Central memory CD8-positive, alpha-beta T cell (primary cell): Measurements from ENCODE around the gene CXCR4.

ENCODE experiments used
- ATAC-seq: fragments of 150-1000 bp; cut with Tn5 transposase; replicated peaks from 2 replicates; pipeline ENCODE4 v1.10.0; 2022; ENCODE audit warnings: mild to moderate bottlenecking, moderate FRiP score, moderate number of reproducible peaks; ENCODE audit not compliant: poor library complexity, severe bottlenecking; ENCODE audit errors: extremely low read depth
- DNase-seq, 2 donors: peaks; one replicate each; pipeline ENCODE4 v3.0.0; 2021; ENCODE audit warnings: low spot score in 2 of 2
- H3K27ac Mint-ChIP-seq: one replicate; pipeline ENCODE4 v1.8.0; 2022; ENCODE audit warnings: low read depth, mild to moderate bottlenecking, moderate library complexity, mixed read lengths
- H3K27me3 Mint-ChIP-seq: one replicate; pipeline ENCODE4 v1.8.0; 2022; ENCODE audit warnings: mixed read lengths
- H3K36me3 Mint-ChIP-seq: one replicate; pipeline ENCODE4 v1.8.0; 2022; ENCODE audit warnings: mild to moderate bottlenecking, moderate library complexity, mixed read lengths; ENCODE audit not compliant: insufficient read depth
- H3K4me1 Mint-ChIP-seq: one replicate; pipeline ENCODE4 v1.8.0; 2022; ENCODE audit warnings: mixed read lengths
- H3K4me3 Mint-ChIP-seq: one replicate; pipeline ENCODE4 v1.8.0; 2022; ENCODE audit warnings: mild to moderate bottlenecking, moderate library complexity, mixed read lengths
- H3K9me3 Mint-ChIP-seq: one replicate; pipeline ENCODE4 v1.8.0; 2022; ENCODE audit warnings: mixed read lengths

CXCR4 gene

DNA sequence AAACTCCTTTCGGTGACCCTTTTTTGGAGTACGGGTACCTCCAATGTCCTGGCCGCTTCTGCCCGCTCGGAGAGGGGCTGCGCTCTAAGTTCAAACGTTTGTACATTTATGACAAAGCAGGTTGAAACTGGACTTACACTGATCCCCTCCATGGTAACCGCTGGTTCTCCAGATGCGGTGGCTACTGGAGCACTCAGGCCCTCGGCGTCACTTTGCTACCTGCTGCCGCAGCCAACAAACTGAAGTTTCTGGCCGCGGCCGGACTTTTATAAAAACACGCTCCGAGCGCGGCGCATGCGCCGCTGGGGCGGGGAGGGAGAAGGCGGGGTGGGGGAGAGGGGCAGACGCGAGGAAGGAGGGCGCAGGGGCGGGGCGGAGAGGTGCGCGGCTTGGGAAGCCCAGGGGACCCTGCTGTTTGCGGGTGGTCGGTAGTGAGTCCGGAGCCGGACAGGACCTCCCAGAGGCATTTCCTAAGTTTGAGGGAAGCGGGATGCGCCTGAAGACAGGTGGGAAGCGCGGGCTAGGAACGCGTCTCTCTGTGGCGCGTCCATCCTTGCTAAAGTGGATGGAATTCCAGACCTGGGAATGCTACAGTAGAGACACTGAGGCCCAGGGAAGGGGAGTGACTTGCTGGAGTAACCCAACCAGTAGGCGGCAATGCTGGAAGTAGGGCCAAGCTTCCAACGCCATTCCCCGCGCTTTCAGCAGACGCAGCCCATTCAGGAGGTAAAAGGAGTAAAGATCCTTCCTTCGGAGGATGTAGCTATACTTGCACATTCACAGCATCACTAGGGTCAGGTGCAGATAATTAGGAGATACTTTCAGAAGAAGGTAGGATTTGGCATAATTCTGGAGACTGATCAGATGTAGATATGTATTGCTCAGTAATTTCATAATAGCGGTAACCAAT, at the start of gene CXCR4:
Gene CXCR4 (minus strand): TSS at position 241 of the 910 bp plus-strand sequence. CDS start 89 bp downstream, at position 152.
- no peaks in the 10 kb centered on the region for H3K27me3 Mint-ChIP-seq
- peaks cover 65% of the 10 kb centered on the region for H3K4me1 Mint-ChIP-seq
- H3K9me3 Mint-ChIP-seq = no peaks in the 10 kb centered on the region
- peak; percentile 92 to 96 for DNase-seq
- ATAC-seq = peak; percentile 15
- H3K36me3 Mint-ChIP-seq = peaks cover 65% of the 10 kb centered on the region
- peak within 1 kb of the TSS; percentile 93 for H3K4me3 Mint-ChIP-seq
- H3K27ac Mint-ChIP-seq = peak within 1 kb of the TSS; percentile 99

DNA sequence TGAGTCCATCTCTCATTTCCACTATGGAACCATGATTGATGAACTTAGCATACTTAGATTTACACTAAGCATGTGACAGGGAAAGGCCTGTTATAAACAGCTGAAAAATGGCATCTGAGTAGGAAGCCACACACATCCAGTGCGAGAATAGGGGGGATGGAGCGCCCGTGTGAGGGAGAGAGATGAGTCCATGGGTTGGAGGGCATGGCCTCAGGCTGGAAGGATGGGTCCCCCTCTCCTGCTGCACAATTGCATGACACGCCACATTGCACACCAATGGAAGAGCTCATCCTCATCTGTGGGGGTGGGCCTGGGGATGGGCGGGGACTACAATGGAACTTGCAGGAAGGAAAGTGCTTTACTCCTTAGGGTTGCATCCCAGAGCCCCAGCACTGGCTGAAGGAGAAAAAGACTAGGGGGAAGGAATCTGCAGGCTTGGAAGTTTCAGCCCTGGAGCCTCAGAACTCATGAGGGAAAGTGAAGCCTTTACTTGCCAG, 46.4 kb upstream of the CXCR4 start:
- peaks cover 14% of the 10 kb centered on the region for H3K4me1 Mint-ChIP-seq
- no peaks in the 10 kb centered on the region for H3K27me3 Mint-ChIP-seq
- no peaks in the 10 kb centered on the region for H3K9me3 Mint-ChIP-seq
- H3K27ac Mint-ChIP-seq = no peak overlapping the region
- no peak overlapping the region for H3K4me3 Mint-ChIP-seq
- no peak for DNase-seq
- H3K36me3 Mint-ChIP-seq = no peaks in the 10 kb centered on the region
- no peak for ATAC-seq

DNA sequence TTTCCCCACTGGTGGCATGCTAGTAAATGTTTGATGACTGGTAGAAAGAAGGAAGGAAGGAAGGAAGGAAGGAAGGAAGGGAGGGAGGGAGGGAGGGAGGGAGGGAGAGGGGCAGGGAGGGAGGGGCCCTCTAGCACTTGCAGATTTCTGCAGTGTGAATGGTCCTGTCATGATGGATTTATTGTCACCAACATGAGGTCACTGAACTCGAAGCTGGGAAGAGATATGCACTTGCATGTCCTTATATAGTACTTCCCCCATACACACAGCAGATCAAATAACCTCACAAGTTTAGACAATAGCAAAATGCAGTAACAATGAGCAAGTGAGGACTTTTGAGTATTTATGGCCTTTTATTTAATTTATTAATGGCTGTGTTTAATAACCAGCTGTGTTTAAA, 44.5 kb upstream of the CXCR4 start:
- Mint-ChIP-seq H3K27ac (peak overlapping the region; percentile 57), H3K9me3 (no peaks in the 10 kb centered on the region), H3K4me1 (peaks cover 8% of the 10 kb centered on the region), H3K4me3 (no peak overlapping the region), H3K27me3 (no peaks in the 10 kb centered on the region), H3K36me3 (no peaks in the 10 kb centered on the region)
- DNase-seq (no peak), ATAC-seq (no peak)

DNA sequence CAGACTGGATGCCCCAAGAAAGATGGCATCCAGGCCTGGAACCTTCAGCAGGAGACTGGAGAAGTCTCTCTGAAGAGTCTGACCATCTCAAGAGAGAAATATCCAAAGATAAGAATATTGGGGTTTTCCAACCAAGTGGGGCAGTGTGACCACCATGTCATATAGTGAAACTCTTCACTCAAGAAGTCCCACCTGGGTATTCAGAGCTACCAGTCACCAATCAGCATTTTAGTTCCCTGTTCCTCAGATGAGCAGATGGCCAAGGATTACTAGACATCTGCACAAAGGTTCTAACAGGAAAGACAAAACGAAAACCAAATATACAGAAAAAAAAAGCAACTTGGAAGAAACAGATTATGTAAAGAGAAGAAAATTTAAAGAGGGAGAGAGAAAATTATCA, 38.5 kb upstream of the CXCR4 start:
- Mint-ChIP-seq H3K4me1 (no peaks in the 10 kb centered on the region), H3K9me3 (no peaks in the 10 kb centered on the region), H3K27ac (no peak overlapping the region), H3K27me3 (no peaks in the 10 kb centered on the region), H3K4me3 (no peak overlapping the region), H3K36me3 (peaks cover 2% of the 10 kb centered on the region)
- ATAC-seq = no peak
- no peak for DNase-seq

DNA sequence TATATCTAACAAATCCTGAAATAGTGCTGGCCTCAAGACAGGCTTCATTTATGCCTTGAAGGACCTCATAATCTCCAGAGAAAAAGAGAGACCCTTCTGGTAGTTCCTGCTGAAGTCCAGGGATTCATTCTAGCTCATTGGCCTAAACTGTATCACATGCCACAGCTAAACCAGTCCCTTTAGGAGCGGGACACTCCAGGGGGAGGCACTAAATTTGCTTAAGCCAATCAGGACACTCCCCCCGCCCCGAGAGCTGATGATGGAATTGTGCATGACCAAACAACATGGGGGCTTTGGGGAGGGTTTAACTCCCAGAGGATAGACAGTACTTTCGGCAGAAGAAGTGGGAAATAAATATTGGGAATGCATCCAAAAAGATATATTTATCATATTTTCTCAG, 36.4 kb upstream of the CXCR4 start:
- no peak overlapping the region for H3K27ac Mint-ChIP-seq
- H3K4me3 Mint-ChIP-seq = no peak overlapping the region
- H3K36me3 Mint-ChIP-seq = peaks cover 2% of the 10 kb centered on the region
- H3K9me3 Mint-ChIP-seq = no peaks in the 10 kb centered on the region
- H3K27me3 Mint-ChIP-seq = no peaks in the 10 kb centered on the region
- DNase-seq (no peak), ATAC-seq (no peak)
- H3K4me1 Mint-ChIP-seq = no peaks in the 10 kb centered on the region

DNA sequence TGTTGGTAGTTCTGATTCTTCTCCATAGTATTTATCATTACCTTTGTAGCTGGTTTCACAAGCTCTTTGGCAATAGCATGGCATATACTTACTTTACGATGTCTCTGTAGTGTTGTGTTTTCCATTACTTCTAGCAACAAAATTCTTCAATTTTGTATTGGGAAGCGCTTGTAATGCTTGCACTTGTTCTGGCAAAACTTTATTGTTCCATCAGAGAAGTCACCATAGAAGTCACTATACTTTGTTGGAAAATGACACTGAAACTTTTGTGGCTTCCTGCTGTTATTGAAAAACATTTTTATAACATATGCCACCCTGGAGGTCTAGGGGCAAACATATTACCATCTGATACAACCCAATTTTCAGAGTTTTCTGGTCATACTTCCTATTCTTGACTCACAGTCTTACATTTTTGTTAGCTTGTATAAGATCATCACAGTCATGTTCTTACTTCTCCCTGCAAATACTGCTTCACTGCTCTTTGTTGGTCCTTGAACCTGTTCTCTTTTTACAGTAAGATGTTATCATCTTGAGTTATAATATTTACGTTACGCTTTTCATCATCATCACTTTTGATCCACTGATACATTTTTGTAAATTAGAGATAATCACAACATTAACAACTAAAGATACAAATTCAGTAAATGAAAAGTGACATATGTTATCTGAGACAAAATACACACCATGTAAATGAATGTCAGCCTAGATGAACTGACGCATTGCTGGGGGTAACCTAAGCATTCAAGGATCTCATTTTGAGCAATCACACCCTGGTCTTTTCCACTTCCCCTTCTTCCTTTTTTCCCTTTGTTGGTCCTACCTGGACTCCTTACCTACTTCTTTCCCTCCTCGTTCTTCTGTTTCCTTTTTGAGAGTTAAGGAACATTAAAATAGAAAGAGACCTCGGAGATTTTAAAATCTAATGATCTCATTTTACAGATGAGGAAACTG, 33.3 kb upstream of the CXCR4 start:
- Mint-ChIP-seq H3K27ac (peak overlapping the region; percentile 27), H3K4me1 (peaks cover 7% of the 10 kb centered on the region), H3K9me3 (no peaks in the 10 kb centered on the region), H3K4me3 (no peak overlapping the region), H3K27me3 (no peaks in the 10 kb centered on the region), H3K36me3 (peaks cover 2% of the 10 kb centered on the region)
- DNase-seq = no peak
- peak; percentile 3 for ATAC-seq

DNA sequence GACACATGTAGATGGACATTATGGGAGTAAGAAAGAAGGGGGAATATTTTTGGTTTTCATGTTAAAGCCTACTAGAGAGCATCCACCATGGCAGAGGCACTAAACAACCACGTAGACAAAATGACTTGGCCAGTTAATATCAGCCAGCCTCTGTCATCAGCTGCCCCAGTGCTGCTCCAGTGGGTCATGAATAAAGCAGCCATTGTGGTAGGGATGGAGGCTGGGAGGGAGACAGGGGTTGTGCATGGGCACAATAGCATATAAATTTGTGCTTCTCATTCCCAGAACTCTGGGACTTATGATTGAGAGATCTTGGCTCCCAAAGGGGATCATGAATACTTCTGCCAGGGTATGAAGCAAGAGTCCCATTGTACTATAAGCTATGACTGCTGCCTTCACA, 31.1 kb upstream of the CXCR4 start:
- Mint-ChIP-seq H3K4me3 (no peak overlapping the region), H3K27ac (no peak overlapping the region), H3K36me3 (peaks cover 2% of the 10 kb centered on the region), H3K9me3 (no peaks in the 10 kb centered on the region), H3K4me1 (peaks cover 17% of the 10 kb centered on the region), H3K27me3 (no peaks in the 10 kb centered on the region)
- ATAC-seq (no peak), DNase-seq (no peak)

DNA sequence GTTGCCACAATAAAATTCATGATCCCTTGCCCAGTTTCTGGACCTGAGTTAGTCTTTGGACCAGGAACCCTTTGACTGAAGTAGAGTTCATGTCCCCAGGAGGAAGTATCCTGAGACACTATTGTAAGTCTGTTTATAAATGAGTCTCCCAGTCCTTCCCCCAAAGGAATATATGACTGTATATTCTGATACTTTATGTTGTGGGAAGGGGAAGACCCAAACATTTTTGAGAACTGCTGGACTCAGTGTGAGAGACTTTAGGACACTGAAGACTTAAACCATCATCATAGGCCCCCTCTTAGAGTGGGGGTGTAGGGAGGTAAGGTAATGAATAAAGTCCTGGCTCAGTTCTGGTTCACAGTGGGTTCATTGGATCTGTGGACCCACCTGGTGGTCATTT, 28.6 kb upstream of the CXCR4 start:
- DNase-seq (no peak), ATAC-seq (no peak)
- H3K4me3 Mint-ChIP-seq = no peak overlapping the region
- H3K36me3 Mint-ChIP-seq = no peaks in the 10 kb centered on the region
- no peaks in the 10 kb centered on the region for H3K9me3 Mint-ChIP-seq
- peaks cover 17% of the 10 kb centered on the region for H3K4me1 Mint-ChIP-seq
- H3K27ac Mint-ChIP-seq = no peak overlapping the region
- no peaks in the 10 kb centered on the region for H3K27me3 Mint-ChIP-seq

DNA sequence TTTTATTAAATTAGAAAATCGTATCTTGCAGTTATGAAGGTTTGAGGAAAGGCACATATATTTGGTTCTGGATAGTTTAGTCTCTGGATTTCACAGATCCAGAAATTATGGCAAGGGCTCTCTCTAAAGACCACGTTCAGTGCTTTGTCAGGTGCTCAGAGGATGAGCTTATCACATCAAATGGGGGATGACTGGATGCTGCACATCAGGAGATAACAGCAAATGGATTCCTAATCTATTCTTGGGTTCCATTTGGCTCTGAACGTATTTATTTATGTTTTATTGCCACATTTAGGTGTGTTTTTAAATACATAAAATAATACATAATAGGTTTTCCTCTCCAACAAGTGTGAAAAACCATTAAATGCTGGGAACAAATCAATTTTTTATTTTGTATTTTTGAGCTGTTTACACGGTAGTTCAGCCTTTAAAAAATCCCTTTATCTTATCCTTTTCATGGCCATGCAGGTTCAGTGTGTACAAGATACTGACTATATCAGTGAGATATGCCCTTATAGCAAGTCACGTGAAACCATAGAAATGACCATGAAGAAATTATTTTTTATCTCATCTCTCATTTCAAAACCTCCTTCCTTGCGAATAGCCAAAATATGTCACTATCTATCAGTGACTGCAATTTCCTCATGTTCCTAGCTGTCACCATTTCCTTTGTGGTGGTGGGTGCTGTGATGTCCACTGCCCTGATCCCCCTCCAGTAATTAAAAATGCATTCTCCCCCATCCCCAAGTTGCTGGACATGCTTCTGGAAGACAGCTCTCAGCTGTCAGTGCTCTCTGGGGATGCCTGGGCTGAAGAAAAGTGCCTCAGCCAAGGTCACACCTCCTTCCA, 25.9 kb upstream of the CXCR4 start:
- Mint-ChIP-seq H3K27ac (no peak overlapping the region), H3K27me3 (no peaks in the 10 kb centered on the region), H3K4me3 (no peak overlapping the region), H3K9me3 (no peaks in the 10 kb centered on the region), H3K4me1 (peaks cover 24% of the 10 kb centered on the region), H3K36me3 (no peaks in the 10 kb centered on the region)
- DNase-seq (no peak), ATAC-seq (no peak)

DNA sequence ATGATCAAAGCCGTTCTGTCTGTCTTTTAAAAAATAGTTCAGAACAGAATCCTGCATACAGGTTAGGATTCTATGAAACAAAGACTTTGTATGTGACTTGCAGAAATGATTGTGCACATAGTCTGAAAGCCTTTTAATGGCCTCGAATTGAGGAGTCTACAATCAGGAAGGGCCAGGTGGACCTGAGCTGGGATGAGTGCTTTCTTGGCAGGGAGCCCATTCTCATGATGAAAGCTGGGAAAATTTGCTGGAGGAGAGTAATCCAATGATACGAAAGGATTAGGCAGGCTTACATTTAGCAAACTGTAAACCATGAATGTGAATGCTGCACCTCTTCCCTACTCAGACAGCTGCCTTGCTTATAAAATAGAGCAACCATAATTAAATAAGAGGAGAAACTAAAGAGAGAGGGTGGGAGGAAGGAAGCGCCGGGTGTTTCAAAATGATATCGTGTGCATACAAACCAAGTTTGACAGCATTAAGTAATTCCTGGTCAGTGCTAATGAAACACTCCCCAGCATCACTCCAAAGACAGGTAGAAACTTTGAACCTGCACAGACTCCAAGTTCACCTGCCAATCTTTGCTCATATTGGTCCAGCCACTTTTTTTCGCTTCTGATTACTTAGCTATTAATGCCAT, 23.7 kb upstream of the CXCR4 start:
- Mint-ChIP-seq H3K9me3 (no peaks in the 10 kb centered on the region), H3K4me1 (peaks cover 41% of the 10 kb centered on the region), H3K36me3 (peaks cover 9% of the 10 kb centered on the region), H3K27ac (peak overlapping the region; percentile 27), H3K4me3 (no peak overlapping the region), H3K27me3 (no peaks in the 10 kb centered on the region)
- DNase-seq (no peak), ATAC-seq (no peak)

DNA sequence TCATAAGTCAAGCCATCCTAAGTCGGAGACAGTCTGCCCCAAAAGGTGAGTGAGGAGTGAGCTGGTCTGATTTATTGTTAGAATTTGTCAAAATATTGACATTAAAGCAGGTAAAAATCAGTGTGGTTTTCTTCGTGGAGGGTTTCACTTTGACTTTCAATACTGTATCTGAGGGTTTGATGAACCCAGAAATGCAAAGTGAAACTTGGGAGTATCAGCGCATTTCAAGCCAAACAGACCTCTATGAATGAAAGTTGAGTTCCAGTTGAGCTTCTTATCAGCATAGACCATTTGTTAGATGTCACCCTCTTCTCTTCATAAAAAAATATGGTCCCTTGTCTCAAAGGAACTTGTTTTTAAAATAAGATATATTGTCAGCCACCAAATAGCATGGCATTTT, 21.7 kb upstream of the CXCR4 start:
- H3K36me3 Mint-ChIP-seq = peaks cover 24% of the 10 kb centered on the region
- peak overlapping the region; percentile 46 for H3K4me3 Mint-ChIP-seq
- H3K27me3 Mint-ChIP-seq = no peaks in the 10 kb centered on the region
- H3K27ac Mint-ChIP-seq = peak overlapping the region; percentile 99
- DNase-seq = no peak
- H3K9me3 Mint-ChIP-seq = no peaks in the 10 kb centered on the region
- ATAC-seq = no peak
- H3K4me1 Mint-ChIP-seq = peaks cover 54% of the 10 kb centered on the region
